Measurements from ENCODE around the gene SBNO2.

SBNO2 gene

GRCh38 chr19:1113986-1114483 is 60.0 kb downstream of the SBNO2 start:
- peaks cover 3% of the 10 kb centered on the region for H3K4me1 ChIP-seq (ENCODE audit: insufficient read depth, low read length, severe bottlenecking)
- no peaks in the 10 kb centered on the region for H3K79me2 ChIP-seq (ENCODE audit: insufficient read depth, low read length)
- no peaks in the 10 kb centered on the region for H3K27me3 ChIP-seq (ENCODE audit: insufficient read depth, low read length)
- TF ChIP-seq CTCF (IDR thresholded peaks at IDR 0.05; ENCODE audit: low read length): no peak
- TF ChIP-seq EZH2 (IDR thresholded peaks at IDR 0.05; ENCODE audit: borderline replicate concordance, low read length): no peak
- no peak overlapping the region for H3K4me3 ChIP-seq (ENCODE audit: low read depth, low read length, poor library complexity, severe bottlenecking)
- H3K27ac ChIP-seq (ENCODE audit: low read depth, low read length, poor library complexity, severe bottlenecking): no peak overlapping the region
- H3K4me2 ChIP-seq (ENCODE audit: low read length): no peak overlapping the region
- H4K20me1 ChIP-seq (ENCODE audit: insufficient read depth, low read length): no peaks in the 10 kb centered on the region
- no peaks in the 10 kb centered on the region for H3K9me3 ChIP-seq (ENCODE audit: low read length)
- H3F3A ChIP-seq (ENCODE audit: insufficient read depth, low read length): no peaks in the 10 kb centered on the region
- no peaks in the 10 kb centered on the region for H3K9me2 ChIP-seq (ENCODE audit: low read depth, low read length)
- no peak overlapping the region for H3K9ac ChIP-seq (ENCODE audit: low read length)
- H3K36me3 ChIP-seq (ENCODE audit: insufficient read depth, low read length): peaks cover 16% of the 10 kb centered on the region
- H2AFZ ChIP-seq (ENCODE audit: low read length): no peak overlapping the region

GRCh38 chr19:1113030-1113985 is 60.8 kb downstream of the SBNO2 start:
- no peak overlapping the region for H2AFZ ChIP-seq (ENCODE audit: low read length)
- peaks cover 16% of the 10 kb centered on the region for H3K36me3 ChIP-seq (ENCODE audit: insufficient read depth, low read length)
- TF ChIP-seq CTCF (IDR thresholded peaks at IDR 0.05; ENCODE audit: low read length) (peak; percentile 78), EZH2 (IDR thresholded peaks at IDR 0.05; ENCODE audit: borderline replicate concordance, low read length) (no peak)
- H4K20me1 ChIP-seq (ENCODE audit: insufficient read depth, low read length): no peaks in the 10 kb centered on the region
- peaks cover 3% of the 10 kb centered on the region for H3K4me1 ChIP-seq (ENCODE audit: insufficient read depth, low read length, severe bottlenecking)
- no peak overlapping the region for H3K27ac ChIP-seq (ENCODE audit: low read depth, low read length, poor library complexity, severe bottlenecking)
- no peaks in the 10 kb centered on the region for H3K9me3 ChIP-seq (ENCODE audit: low read length)
- H3K27me3 ChIP-seq (ENCODE audit: insufficient read depth, low read length): no peaks in the 10 kb centered on the region
- no peak overlapping the region for H3K9ac ChIP-seq (ENCODE audit: low read length)
- H3K4me3 ChIP-seq (ENCODE audit: low read depth, low read length, poor library complexity, severe bottlenecking): no peak overlapping the region
- H3K79me2 ChIP-seq (ENCODE audit: insufficient read depth, low read length): no peaks in the 10 kb centered on the region
- H3K9me2 ChIP-seq (ENCODE audit: low read depth, low read length): no peaks in the 10 kb centered on the region
- H3F3A ChIP-seq (ENCODE audit: insufficient read depth, low read length): no peaks in the 10 kb centered on the region
- H3K4me2 ChIP-seq (ENCODE audit: low read length): no peak overlapping the region

- H3K9ac ChIP-seq (ENCODE audit: low read length): no peak overlapping the region
- no peaks in the 10 kb centered on the region for H3K79me2 ChIP-seq (ENCODE audit: insufficient read depth, low read length)
- H3K9me2 ChIP-seq (ENCODE audit: low read depth, low read length): no peaks in the 10 kb centered on the region
- H3K4me2 ChIP-seq (ENCODE audit: low read length): no peak overlapping the region
- no peaks in the 10 kb centered on the region for H3K9me3 ChIP-seq (ENCODE audit: low read length)
- no peaks in the 10 kb centered on the region for H3K27me3 ChIP-seq (ENCODE audit: insufficient read depth, low read length)
- no peak overlapping the region for H2AFZ ChIP-seq (ENCODE audit: low read length)
- H3K36me3 ChIP-seq (ENCODE audit: insufficient read depth, low read length): peaks cover 19% of the 10 kb centered on the region
- TF ChIP-seq EZH2 (IDR thresholded peaks at IDR 0.05; ENCODE audit: borderline replicate concordance, low read length) (no peak), CTCF (IDR thresholded peaks at IDR 0.05; ENCODE audit: low read length) (no peak)
- H3F3A ChIP-seq (ENCODE audit: insufficient read depth, low read length): no peaks in the 10 kb centered on the region
- no peak overlapping the region for H3K27ac ChIP-seq (ENCODE audit: low read depth, low read length, poor library complexity, severe bottlenecking)
- H3K4me3 ChIP-seq (ENCODE audit: low read depth, low read length, poor library complexity, severe bottlenecking): no peak overlapping the region
- H4K20me1 ChIP-seq (ENCODE audit: insufficient read depth, low read length): no peaks in the 10 kb centered on the region
- peaks cover 8% of the 10 kb centered on the region for H3K4me1 ChIP-seq (ENCODE audit: insufficient read depth, low read length, severe bottlenecking)
Measured at GRCh38 chr19:1112268-1113029, 61.6 kb downstream of the SBNO2 start.
